Mammary epithelial cell (primary cell): Measurements from ENCODE around the gene ATP13A3.

Source experiments
- EZH2 ChIP-seq: IDR thresholded peaks from 2 replicates; pipeline ENCODE4 v1.6.1; 2012; ENCODE audit warnings: low read length, inconsistent platforms, borderline replicate concordance
- TF ChIP-seq, protein P1 (sequence below), 2 donors: IDR thresholded peaks in 1 of 2; conservative IDR thresholded peaks in 1 of 2; 2 replicates each; pipeline ENCODE4 v1.5.1; 2011 to 2012; ENCODE audit warnings: inconsistent platforms in 2 of 2, low read length in 2 of 2, mild to moderate bottlenecking in 2 of 2, control low read depth in 1 of 2, low read depth in 1 of 2; ENCODE audit not compliant: insufficient read depth in 1 of 2; ENCODE audit errors: extremely low read depth in 1 of 2

DNA sequence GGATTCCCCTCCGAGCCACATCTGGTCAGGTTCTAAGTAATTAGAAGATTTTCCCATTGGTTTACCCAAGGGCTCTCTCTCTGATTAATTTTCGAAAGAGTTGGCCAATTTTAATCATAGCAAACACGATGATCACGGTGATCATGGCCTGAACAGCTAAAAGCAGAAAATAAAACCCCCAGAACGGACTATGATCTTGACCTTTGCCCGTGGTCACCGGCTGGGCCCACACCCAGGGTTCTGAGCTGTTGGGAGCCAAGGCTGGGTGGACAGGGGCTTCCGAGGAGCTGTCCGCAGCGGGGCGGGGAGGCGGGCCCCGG lies 90.3 kb downstream of the ATP13A3 start:
- TF ChIP-seq, protein P1, sequence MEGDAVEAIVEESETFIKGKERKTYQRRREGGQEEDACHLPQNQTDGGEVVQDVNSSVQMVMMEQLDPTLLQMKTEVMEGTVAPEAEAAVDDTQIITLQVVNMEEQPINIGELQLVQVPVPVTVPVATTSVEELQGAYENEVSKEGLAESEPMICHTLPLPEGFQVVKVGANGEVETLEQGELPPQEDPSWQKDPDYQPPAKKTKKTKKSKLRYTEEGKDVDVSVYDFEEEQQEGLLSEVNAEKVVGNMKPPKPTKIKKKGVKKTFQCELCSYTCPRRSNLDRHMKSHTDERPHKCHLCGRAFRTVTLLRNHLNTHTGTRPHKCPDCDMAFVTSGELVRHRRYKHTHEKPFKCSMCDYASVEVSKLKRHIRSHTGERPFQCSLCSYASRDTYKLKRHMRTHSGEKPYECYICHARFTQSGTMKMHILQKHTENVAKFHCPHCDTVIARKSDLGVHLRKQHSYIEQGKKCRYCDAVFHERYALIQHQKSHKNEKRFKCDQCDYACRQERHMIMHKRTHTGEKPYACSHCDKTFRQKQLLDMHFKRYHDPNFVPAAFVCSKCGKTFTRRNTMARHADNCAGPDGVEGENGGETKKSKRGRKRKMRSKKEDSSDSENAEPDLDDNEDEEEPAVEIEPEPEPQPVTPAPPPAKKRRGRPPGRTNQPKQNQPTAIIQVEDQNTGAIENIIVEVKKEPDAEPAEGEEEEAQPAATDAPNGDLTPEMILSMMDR (conservative IDR thresholded peaks at IDR 0.05 in 1 of 2, IDR thresholded peaks at IDR 0.05 in 1 of 2; ENCODE audit: extremely low read depth in 1 of 2, insufficient read depth in 1 of 2, low read depth in 1 of 2, low read length in 2 of 2) = no peak
- no peak for TF ChIP-seq EZH2
